Inferior parietal cortex (tissue), 1 donor: ENCODE results near the gene AARS2.

Experiments
- DNase-seq: peaks from one replicate; pipeline ENCODE4 v3.0.0-alpha.2; 2016; ENCODE audit errors: extremely low spot score

The AARS2 gene

GRCh38 chr6:44262467-44263353, 50.4 kb downstream of the AARS2 start:
- no peak for DNase-seq

GRCh38 chr6:44261581-44261980, 51.6 kb downstream of the AARS2 start:
- DNase-seq, result no peak

GRCh38 chr6:44260451-44261297, 52.5 kb downstream of the AARS2 start:
- DNase-seq, result no peak

- no peak for DNase-seq
Observed at GRCh38 chr6:44260011-44260410, 53.1 kb downstream of the AARS2 start.

GRCh38 chr6:44258921-44259320, 54.2 kb downstream of the AARS2 start:
- DNase-seq, result no peak

GRCh38 chr6:44258325-44258863, 54.8 kb downstream of the AARS2 start:
- DNase-seq, result no peak

- DNase-seq, result no peak
Observed at GRCh38 chr6:44257753-44258324, 55.3 kb downstream of the AARS2 start.

GRCh38 chr6:44257025-44257752, 56.0 kb downstream of the AARS2 start, which contains the start of gene SLC35B2:
Gene SLC35B2, minus strand, starts transcription at chr6:44257528. Its CDS starts 118 bp downstream, at chr6:44257410.
- peak; percentile 76 for DNase-seq

GRCh38 chr6:44256775-44257024, 56.4 kb downstream of the AARS2 start:
- DNase-seq, result no peak

- no peak for DNase-seq
Observed at GRCh38 chr6:44255871-44256774, 57.0 kb downstream of the AARS2 start.

- DNase-seq, result no peak
Observed at GRCh38 chr6:44255105-44255808, 57.9 kb downstream of the AARS2 start.

- no peak for DNase-seq
Observed at GRCh38 chr6:44254191-44255104, 58.7 kb downstream of the AARS2 start.

GRCh38 chr6:44253307-44254101, 59.6 kb downstream of the AARS2 start:
- no peak for DNase-seq

GRCh38 chr6:44251576-44252524, 61.3 kb downstream of the AARS2 start:
- no peak for DNase-seq

GRCh38 chr6:44250718-44251123, 62.4 kb downstream of the AARS2 start:
- no peak for DNase-seq

GRCh38 chr6:44250067-44250717, 63.0 kb downstream of the AARS2 start:
- no peak for DNase-seq
